ENCODE measurements around the gene UNCX. TPM values are rescaled to one million over a fixed set of nuclear protein-coding genes. Genes with fewer than 3 reads are reported as not detected.

The UNCX gene
- total and polyA plus RNA-seq, 8 donors, result not detected

- H3K36me3 ChIP-seq, result no peaks in the 10 kb centered on the region
- intact Hi-C loops (cut with DNase I), result no loop called here
- 1 to 3% methylated on average over 37 to 66 of the region's 66 CpGs for WGBS, 2 donors
- no peaks in the 10 kb centered on the region for H3K9me3 ChIP-seq
- no peak for TF ChIP-seq CTCF (IDR thresholded peaks at IDR 0.05)
- H3K27ac ChIP-seq, result no peak overlapping the region
- DNase-seq (peak in 2 of 6 donors; percentile 51 to 65), ATAC-seq (no peak), FAIRE-seq (no peak)
- no peak overlapping the region for H3K4me3 ChIP-seq
- peaks cover 0 to 4% (median 0%) of the 10 kb centered on the region in 3 donors for H3K4me1 ChIP-seq
- H3K27me3 ChIP-seq, result peaks cover 0 to 74% (median 17%) of the 10 kb centered on the region in 4 donors
Measured at GRCh38 chr7:1235501-1236131, 2.9 kb downstream of the UNCX start.

- H3K4me3 ChIP-seq, result no peak overlapping the region
- intact Hi-C loops (cut with DNase I), result no loop called here
- no peak overlapping the region for H3K27ac ChIP-seq
- no peak for FAIRE-seq
- peaks cover 0 to 4% (median 0%) of the 10 kb centered on the region in 3 donors for H3K4me1 ChIP-seq
- ATAC-seq, result no peak
- H3K27me3 ChIP-seq, result peaks cover 0 to 74% (median 19%) of the 10 kb centered on the region in 4 donors
- DNase-seq, result peak in 1 of 6 donors; percentile 33
- WGBS, 2 donors, result 1 to 2% methylated on average over 49 to 87 of the region's 87 CpGs
- no peaks in the 10 kb centered on the region for H3K9me3 ChIP-seq
- TF ChIP-seq CTCF (IDR thresholded peaks at IDR 0.05), result no peak
- no peaks in the 10 kb centered on the region for H3K36me3 ChIP-seq
Measured at GRCh38 chr7:1236132-1236661, 3.5 kb downstream of the UNCX start.

GRCh38 chr7:1236831-1237701 is 4.4 kb downstream of the UNCX start:
- FAIRE-seq (no peak), DNase-seq (no peak), ATAC-seq (no peak)
- Histone ChIP-seq H3K27ac (no peak overlapping the region), H3K36me3 (no peaks in the 10 kb centered on the region), H3K4me1 (peaks cover 0 to 4% (median 0%) of the 10 kb centered on the region in 3 donors), H3K4me3 (no peak overlapping the region), H3K27me3 (peaks cover 0 to 74% (median 23%) of the 10 kb centered on the region in 4 donors), H3K9me3 (no peaks in the 10 kb centered on the region)
- TF ChIP-seq CTCF (IDR thresholded peaks at IDR 0.05), result no peak
- intact Hi-C loops (cut with DNase I), result no loop called here
- 4% methylated on average over 58 to 83 of the region's 83 CpGs for WGBS, 2 donors

- Histone ChIP-seq H3K36me3 (no peaks in the 10 kb centered on the region), H3K9me3 (no peaks in the 10 kb centered on the region), H3K27ac (no peak overlapping the region), H3K4me1 (peaks cover 0 to 4% (median 0%) of the 10 kb centered on the region in 3 donors), H3K4me3 (no peak overlapping the region), H3K27me3 (peaks cover 7 to 80% (median 27%) of the 10 kb centered on the region in 4 donors)
- FAIRE-seq (no peak), ATAC-seq (no peak), DNase-seq (no peak)
- WGBS, 2 donors, result 7 to 8% methylated on average over 29 of the region's 29 CpGs
- TF ChIP-seq CTCF (IDR thresholded peaks at IDR 0.05), result no peak
- intact Hi-C loops (cut with DNase I), result no loop called here
Measured at GRCh38 chr7:1237704-1238255, 5.1 kb downstream of the UNCX start.

Measured in pancreas (tissue), 10 donors.